GM12801 (cell line): ENCODE data around the gene XKR3.

Experiments used
- CTCF ChIP-seq: IDR thresholded peaks from one replicate; pipeline ENCODE4 v1.5.1; 2011; ENCODE audit warnings: control low read depth; ENCODE audit not compliant: insufficient read length; ENCODE audit errors: extremely low read depth

The XKR3 gene

GRCh38 chr22:16838073-16838472 lies 12.9 kb upstream of the XKR3 start:
- no peak for TF ChIP-seq CTCF

- no peak for TF ChIP-seq CTCF
These were observed 9.8 kb upstream of the XKR3 start for GRCh38 chr22:16834971-16835370.

GRCh38 chr22:16831257-16831656 lies 6.0 kb upstream of the XKR3 start:
- TF ChIP-seq CTCF, result no peak

- no peak for TF ChIP-seq CTCF
These were observed 4.8 kb upstream of the XKR3 start for GRCh38 chr22:16829985-16830384.

GRCh38 chr22:16828876-16829275 lies 3.7 kb upstream of the XKR3 start:
- no peak for TF ChIP-seq CTCF

GRCh38 chr22:16827506-16827905 lies 2.3 kb upstream of the XKR3 start:
- TF ChIP-seq CTCF, result no peak

- no peak for TF ChIP-seq CTCF
These were observed 6.0 kb downstream of the XKR3 start for GRCh38 chr22:16819249-16819648.

GRCh38 chr22:16818538-16818937 lies 6.7 kb downstream of the XKR3 start:
- no peak for TF ChIP-seq CTCF
